ENCODE measurements around the gene CLEC4F. TPM values are rescaled to one million over a fixed set of nuclear protein-coding genes. Genes with fewer than 3 reads are reported as not detected.

Gene CLEC4F
- total and polyA plus RNA-seq, 7 donors = 0.15 to 0.55 TPM; not detected in 5

DNA sequence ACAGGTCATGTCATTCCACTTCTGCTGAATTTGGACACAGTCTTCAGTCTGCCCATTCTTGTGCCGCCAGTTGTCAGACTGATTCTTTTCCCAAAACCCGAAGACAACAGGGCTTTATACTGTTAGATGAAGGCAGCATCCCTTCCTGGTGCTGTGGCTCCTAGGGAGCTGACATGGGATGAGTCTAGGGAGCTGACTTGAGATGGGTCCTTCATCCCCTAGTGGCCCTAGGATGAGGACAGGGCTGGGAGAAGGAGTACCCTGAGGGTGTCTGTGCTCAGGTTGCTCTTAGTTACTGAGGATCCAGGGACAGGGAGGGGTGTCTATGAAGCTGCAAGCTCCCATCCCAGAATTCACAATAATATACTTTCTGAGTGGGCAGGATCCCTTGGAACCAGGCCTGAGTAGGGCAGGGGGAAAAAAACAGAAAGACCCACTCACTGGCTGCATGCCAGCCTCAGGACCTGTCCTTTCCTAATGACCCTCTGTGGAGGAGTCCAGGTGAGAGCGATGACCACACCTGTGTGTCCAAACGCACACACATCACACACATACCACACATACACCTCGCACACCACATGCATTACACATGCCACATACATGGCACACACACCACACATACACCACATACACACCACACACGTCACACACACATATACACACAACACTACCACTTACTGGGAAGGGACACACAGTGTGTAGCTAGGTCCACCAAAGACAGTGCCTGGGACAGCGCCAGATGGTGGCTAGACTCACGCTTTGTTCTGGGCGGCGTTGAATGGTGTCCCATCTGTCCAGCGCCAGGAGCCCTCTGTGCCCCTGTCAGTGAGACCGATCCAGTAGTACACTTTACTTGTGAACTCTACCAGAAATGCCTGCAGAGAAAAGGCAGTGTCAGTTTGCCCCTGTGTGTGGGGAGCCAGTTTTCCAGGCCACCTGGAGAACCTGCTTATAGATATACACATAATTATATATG is 11.1 kb downstream of the CLEC4F start:
- Histone ChIP-seq H3K4me3 (no peak overlapping the region), H3K36me3 (no peaks in the 10 kb centered on the region), H3K27me3 (no peaks in the 10 kb centered on the region), H3K9me3 (no peaks in the 10 kb centered on the region), H3K4me1 (no peaks in the 10 kb centered on the region), H3K27ac (no peak overlapping the region)
- WGBS, 2 donors = 84 to 92% methylated on average over 12 of the region's 12 CpGs
- no peak for DNase-seq
- no peak for TF ChIP-seq POLR2A (IDR thresholded peaks at IDR 0.05)
- no peak for TF ChIP-seq POLR2AphosphoS5 (IDR thresholded peaks at IDR 0.05)
- no peak for TF ChIP-seq EP300 (IDR thresholded peaks at IDR 0.05)
- TF ChIP-seq, protein P1, sequence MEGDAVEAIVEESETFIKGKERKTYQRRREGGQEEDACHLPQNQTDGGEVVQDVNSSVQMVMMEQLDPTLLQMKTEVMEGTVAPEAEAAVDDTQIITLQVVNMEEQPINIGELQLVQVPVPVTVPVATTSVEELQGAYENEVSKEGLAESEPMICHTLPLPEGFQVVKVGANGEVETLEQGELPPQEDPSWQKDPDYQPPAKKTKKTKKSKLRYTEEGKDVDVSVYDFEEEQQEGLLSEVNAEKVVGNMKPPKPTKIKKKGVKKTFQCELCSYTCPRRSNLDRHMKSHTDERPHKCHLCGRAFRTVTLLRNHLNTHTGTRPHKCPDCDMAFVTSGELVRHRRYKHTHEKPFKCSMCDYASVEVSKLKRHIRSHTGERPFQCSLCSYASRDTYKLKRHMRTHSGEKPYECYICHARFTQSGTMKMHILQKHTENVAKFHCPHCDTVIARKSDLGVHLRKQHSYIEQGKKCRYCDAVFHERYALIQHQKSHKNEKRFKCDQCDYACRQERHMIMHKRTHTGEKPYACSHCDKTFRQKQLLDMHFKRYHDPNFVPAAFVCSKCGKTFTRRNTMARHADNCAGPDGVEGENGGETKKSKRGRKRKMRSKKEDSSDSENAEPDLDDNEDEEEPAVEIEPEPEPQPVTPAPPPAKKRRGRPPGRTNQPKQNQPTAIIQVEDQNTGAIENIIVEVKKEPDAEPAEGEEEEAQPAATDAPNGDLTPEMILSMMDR (IDR thresholded peaks at IDR 0.05) = no peak
- intact Hi-C loops (cut with DNase I) = no loop called here

DNA sequence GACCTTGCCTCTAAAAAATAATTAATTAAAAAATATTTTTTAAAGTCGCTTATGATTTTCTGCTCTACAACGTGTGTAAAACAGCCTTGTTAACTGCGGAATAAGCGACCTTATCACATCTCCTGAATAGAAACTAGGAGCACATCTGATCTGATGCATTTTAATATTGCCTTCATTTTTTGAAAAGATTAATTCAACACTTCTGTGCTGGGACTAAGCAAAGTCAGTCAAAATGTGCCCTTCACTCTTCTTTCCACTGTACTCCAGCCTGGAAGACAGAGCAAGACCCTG is 12.6 kb downstream of the CLEC4F start:
- no peak overlapping the region for H3K27ac ChIP-seq
- TF ChIP-seq, protein P1 (IDR thresholded peaks at IDR 0.05) = no peak
- TF ChIP-seq POLR2AphosphoS5 (IDR thresholded peaks at IDR 0.05) = no peak
- TF ChIP-seq EP300 (IDR thresholded peaks at IDR 0.05) = no peak
- TF ChIP-seq POLR2A (IDR thresholded peaks at IDR 0.05) = no peak
- WGBS, 2 donors = 87 to 91% methylated on average over 4 of the region's 4 CpGs
- intact Hi-C loops (cut with DNase I) = no loop called here
- H3K27me3 ChIP-seq = no peaks in the 10 kb centered on the region
- H3K36me3 ChIP-seq = no peaks in the 10 kb centered on the region
- DNase-seq = no peak
- H3K4me1 ChIP-seq = no peaks in the 10 kb centered on the region
- no peaks in the 10 kb centered on the region for H3K9me3 ChIP-seq
- H3K4me3 ChIP-seq = no peak overlapping the region

DNA sequence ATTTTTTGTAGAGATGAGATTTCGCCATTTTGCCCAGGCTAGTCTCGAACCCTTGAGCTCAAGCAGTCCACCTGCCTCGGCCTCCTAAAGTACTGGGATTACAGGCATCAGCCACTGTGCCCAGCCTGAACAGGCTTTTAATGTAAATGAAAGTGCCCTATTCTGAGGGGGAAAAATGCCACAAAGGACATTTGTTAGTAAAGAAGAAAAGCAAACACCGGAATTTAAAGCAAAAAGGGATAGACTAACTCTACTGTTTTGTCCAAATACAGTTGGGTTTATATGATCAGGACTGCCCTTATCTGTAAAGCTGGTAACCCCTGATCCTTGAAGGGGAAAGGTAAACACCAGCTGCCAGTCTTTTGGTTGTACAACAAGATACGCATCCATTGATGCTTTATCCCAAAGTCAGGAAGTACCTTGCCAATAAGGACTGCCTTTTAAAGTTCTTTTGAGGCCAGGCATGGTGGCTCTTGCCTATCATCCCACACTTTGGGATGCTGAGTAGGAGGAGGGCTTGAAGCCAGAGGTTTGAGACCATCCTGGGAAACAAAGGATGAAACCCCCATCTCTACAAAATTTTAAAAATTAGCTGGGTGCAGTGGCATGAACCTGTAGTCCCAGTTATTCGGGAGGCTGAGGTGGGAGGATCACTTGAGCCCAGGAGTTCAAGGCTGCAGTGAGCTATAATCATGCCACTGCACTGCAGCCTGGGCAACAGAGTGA is 13.1 kb downstream of the CLEC4F start:
- no peaks in the 10 kb centered on the region for H3K36me3 ChIP-seq
- DNase-seq = no peak
- H3K27ac ChIP-seq = no peak overlapping the region
- no peak for TF ChIP-seq POLR2A (IDR thresholded peaks at IDR 0.05)
- no peak for TF ChIP-seq EP300 (IDR thresholded peaks at IDR 0.05)
- no peak for TF ChIP-seq POLR2AphosphoS5 (IDR thresholded peaks at IDR 0.05)
- TF ChIP-seq, protein P1 (IDR thresholded peaks at IDR 0.05) = no peak
- no peaks in the 10 kb centered on the region for H3K9me3 ChIP-seq
- WGBS, 2 donors = 68 to 89% methylated on average over 6 of the region's 6 CpGs
- intact Hi-C loops (cut with DNase I) = no loop called here
- no peaks in the 10 kb centered on the region for H3K27me3 ChIP-seq
- no peak overlapping the region for H3K4me3 ChIP-seq
- no peaks in the 10 kb centered on the region for H3K4me1 ChIP-seq

DNA sequence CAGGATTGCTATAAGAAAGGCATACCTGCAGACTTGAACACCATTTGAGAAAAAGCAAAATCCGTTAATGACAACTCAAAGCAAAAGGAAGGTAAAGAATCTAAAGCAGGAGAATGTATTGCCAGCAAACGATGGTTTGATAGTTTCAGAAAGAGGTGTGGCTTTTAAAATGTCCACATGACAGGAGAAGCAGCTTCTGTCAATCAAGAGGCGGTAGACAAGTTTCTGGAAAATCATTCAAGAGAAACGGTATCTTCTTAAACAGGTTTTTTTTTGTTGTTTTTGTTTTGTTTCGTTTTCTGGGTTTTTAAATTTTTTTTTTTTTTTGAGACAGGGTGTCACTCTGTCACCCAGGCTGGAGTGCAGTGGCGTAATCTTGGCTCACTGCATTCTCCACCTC is 13.8 kb downstream of the CLEC4F start:
- 38 to 68% methylated on average over 6 of the region's 6 CpGs for WGBS, 2 donors
- Histone ChIP-seq H3K4me1 (no peaks in the 10 kb centered on the region), H3K36me3 (no peaks in the 10 kb centered on the region)

More for the DNA sequence above, 13.8 kb downstream of the CLEC4F start:
- intact Hi-C loops (cut with DNase I) = no loop called here
- Histone ChIP-seq H3K4me3 (no peak overlapping the region), H3K27me3 (peaks cover 0 to under 1% (median 0%) of the 10 kb centered on the region in 3 donors), H3K27ac (no peak overlapping the region), H3K9me3 (no peaks in the 10 kb centered on the region)
- no peak for DNase-seq
- no peak for TF ChIP-seq POLR2AphosphoS5 (IDR thresholded peaks at IDR 0.05)
- TF ChIP-seq EP300 (IDR thresholded peaks at IDR 0.05) = no peak
- TF ChIP-seq, protein P1 (IDR thresholded peaks at IDR 0.05) = no peak
- TF ChIP-seq POLR2A (IDR thresholded peaks at IDR 0.05) = no peak
